Hair follicular keratinocyte (primary cell): Measurements from ENCODE around the gene ZNF280D. TPM values are rescaled to one million over a fixed set of nuclear protein-coding genes. Genes with fewer than 3 reads are reported as not detected.

Experiments
- total RNA-seq: library from RNA; depleted of rRNA; stranded (reverse); fragments of >200 nt; gene quantifications from 2 replicates; pipeline ENCODE4 v1.2.3, GENCODE V29; 2015

ZNF280D gene, protein sequence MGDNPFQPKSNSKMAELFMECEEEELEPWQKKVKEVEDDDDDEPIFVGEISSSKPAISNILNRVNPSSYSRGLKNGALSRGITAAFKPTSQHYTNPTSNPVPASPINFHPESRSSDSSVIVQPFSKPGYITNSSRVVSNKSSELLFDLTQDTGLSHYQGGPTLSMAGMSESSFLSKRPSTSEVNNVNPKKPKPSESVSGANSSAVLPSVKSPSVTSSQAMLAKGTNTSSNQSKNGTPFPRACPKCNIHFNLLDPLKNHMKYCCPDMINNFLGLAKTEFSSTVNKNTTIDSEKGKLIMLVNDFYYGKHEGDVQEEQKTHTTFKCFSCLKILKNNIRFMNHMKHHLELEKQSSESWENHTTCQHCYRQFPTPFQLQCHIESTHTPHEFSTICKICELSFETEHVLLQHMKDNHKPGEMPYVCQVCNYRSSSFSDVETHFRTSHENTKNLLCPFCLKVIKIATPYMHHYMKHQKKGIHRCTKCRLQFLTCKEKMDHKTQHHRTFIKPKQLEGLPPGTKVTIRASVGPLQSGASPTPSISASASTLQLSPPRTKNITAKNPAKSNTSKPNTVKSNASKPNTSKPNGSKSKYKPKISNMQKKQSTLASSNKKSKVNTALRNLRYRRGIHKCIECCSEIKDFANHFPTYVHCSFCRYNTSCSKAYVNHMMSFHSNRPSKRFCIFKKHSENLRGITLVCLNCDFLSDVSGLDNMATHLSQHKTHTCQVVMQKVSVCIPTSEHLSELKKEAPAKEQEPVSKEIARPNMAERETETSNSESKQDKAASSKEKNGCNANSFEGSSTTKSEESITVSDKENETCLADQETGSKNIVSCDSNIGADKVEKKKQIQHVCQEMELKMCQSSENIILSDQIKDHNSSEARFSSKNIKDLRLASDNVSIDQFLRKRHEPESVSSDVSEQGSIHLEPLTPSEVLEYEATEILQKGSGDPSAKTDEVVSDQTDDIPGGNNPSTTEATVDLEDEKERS
- total RNA-seq = 8.7 and 9.5 TPM in 2 replicates

DNA sequence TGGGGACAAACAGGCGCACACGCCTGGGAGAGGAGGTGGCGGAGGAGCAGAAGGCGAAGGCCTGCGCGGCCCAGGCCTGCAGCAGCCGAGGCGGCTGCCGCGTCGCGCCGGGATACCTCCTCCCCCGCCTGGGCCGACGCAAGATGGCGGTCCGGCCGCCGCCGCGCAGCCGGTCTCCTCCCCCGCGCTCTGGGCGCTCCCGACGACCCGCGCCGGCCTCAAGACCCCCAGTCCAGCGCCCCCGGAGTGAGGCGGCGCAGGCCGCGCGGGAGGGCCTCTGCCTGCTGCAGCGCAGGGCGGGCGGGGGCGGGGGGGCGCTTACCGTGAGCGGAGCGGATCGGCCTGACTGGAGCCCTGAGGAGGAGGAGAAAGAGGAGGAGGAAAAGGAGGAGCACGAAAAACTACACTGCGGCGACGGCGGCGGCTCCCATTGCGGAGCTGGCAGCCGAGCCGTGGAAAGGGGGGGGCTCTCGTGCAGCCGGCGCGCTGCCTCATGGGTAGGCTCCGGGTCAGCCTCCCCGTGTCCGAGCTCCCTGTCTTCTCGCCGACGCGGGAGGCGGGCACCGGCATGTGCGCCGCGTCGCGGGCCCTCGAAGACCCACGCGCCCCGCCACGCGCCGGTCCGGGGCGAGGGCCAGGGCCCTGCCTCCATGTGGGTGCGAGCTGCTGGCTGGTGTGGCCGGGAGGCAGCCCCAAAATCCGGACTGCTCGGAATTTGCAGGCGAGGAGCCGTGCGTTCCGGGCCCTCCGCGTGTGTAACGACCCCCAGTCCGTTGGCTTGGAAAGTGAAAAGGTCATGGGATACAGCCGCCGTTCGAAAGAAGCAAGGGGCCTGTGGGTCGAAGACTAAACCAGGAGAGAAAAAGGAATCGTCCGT, at the start of gene ZNF280D:
Gene ZNF280D, minus strand, starts transcription at position 374 of the 877 bp plus-strand sequence. CDS start 26,400 bp downstream, outside the sequence.

Other genes with a start within 250 kb of the ZNF280D start
- gene TCF12, start 185.1 kb upstream of the ZNF280D start, total RNA-seq = 29.6 and 44.7 TPM in 2 replicates